ENCODE results near the gene CDH4.

DNA sequence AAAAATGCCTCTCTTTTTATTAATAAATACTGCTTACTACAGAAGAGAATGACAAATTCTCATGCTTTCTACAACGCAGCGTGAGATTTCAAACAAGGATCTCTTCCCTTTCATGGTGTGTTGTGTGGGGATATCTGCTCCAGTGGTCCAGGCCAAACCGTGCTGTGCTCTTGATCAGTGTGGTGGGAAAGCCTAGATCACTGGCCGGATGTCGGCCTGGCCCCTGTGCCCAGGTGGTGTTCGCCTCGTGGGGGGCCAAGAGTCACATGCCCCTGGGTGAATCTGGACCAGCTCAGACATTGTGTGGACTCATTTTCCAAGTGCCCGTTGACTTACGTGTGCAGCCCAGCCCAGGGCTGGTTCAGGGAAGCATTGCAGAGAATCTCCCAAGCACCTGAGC is 4.3 kb downstream of the CDH4 start:
- TF ChIP-seq, protein P1, sequence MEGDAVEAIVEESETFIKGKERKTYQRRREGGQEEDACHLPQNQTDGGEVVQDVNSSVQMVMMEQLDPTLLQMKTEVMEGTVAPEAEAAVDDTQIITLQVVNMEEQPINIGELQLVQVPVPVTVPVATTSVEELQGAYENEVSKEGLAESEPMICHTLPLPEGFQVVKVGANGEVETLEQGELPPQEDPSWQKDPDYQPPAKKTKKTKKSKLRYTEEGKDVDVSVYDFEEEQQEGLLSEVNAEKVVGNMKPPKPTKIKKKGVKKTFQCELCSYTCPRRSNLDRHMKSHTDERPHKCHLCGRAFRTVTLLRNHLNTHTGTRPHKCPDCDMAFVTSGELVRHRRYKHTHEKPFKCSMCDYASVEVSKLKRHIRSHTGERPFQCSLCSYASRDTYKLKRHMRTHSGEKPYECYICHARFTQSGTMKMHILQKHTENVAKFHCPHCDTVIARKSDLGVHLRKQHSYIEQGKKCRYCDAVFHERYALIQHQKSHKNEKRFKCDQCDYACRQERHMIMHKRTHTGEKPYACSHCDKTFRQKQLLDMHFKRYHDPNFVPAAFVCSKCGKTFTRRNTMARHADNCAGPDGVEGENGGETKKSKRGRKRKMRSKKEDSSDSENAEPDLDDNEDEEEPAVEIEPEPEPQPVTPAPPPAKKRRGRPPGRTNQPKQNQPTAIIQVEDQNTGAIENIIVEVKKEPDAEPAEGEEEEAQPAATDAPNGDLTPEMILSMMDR (tag by site-specific recombination; IDR thresholded peaks at IDR 0.05) = no peak
- TF ChIP-seq OSR2 (tag by site-specific recombination; IDR thresholded peaks at IDR 0.05) = no peak
- no peak for TF ChIP-seq ZNF202 (tag by site-specific recombination; IDR thresholded peaks at IDR 0.05; ENCODE audit: borderline replicate concordance)
- TF ChIP-seq, protein P2, sequence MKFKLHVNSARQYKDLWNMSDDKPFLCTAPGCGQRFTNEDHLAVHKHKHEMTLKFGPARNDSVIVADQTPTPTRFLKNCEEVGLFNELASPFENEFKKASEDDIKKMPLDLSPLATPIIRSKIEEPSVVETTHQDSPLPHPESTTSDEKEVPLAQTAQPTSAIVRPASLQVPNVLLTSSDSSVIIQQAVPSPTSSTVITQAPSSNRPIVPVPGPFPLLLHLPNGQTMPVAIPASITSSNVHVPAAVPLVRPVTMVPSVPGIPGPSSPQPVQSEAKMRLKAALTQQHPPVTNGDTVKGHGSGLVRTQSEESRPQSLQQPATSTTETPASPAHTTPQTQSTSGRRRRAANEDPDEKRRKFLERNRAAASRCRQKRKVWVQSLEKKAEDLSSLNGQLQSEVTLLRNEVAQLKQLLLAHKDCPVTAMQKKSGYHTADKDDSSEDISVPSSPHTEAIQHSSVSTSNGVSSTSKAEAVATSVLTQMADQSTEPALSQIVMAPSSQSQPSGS (tag by site-specific recombination; IDR thresholded peaks at IDR 0.05; ENCODE audit: low read depth) = no peak
- TF ChIP-seq KLF10 (tag by site-specific recombination; IDR thresholded peaks at IDR 0.05) = no peak
- no peak for TF ChIP-seq KLF16 (tag by site-specific recombination; IDR thresholded peaks at IDR 0.05)
- no peak for TF ChIP-seq ZNF175 (tag by site-specific recombination; IDR thresholded peaks at IDR 0.05)
